H1 (cell line): ENCODE data around the gene NPC1L1. TPM values are rescaled to one million over a fixed set of nuclear protein-coding genes. Genes with fewer than 3 reads are reported as not detected.

ENCODE experiments used
- CTCF ChIA-PET: fragments of 300-600 bp; sonication (Branson Sonifier 250); formaldehyde crosslinking; loops from one replicate; lab custom pipeline; 2021; ENCODE audit not compliant: partially characterized antibody; lab: Charles Lee
- POLR2A ChIA-PET: fragments of 300-600 bp; sonication (Branson Sonifier 250); formaldehyde crosslinking; loops from one replicate; lab custom pipeline; 2021; ENCODE audit warnings: inconsistent platforms; ENCODE audit not compliant: partially characterized antibody; lab: Charles Lee
- DNase-seq, 2 experiments: peaks; one replicate each; pipeline versions ENCODE4 v3.0.0 to v3.0.0-alpha.2; 2010 to 2022; ENCODE audit warnings: low spot score in 2 of 2, low read depth in 1 of 2, mixed read lengths in 1 of 2
- FAIRE-seq: peaks from 2 replicates; lab custom pipeline; 2011; peaks lifted over from hg19 to GRCh38; lab: Jason Lieb, UNC
- H2AFZ ChIP-seq: 2 replicates; pipeline ENCODE4 v1.8.1; 2012; ENCODE audit warnings: low read length, inconsistent platforms
- H2AK5ac ChIP-seq: 2 replicates; pipeline ENCODE4 v1.6.1; 2013; ENCODE audit warnings: low read depth, low read length
- H2BK120ac ChIP-seq: replicated peaks from 2 replicates; pipeline ENCODE3; 2013; ENCODE audit warnings: low read depth, low read length, inconsistent platforms
- H2BK12ac ChIP-seq: 2 replicates; pipeline ENCODE4 v1.6.1; 2013; ENCODE audit warnings: low read depth, low read length
- H2BK15ac ChIP-seq: 2 replicates; pipeline ENCODE4 v1.6.1; 2013; ENCODE audit warnings: low read length
- H2BK20ac ChIP-seq: 2 replicates; pipeline ENCODE4 v1.6.1; 2013; ENCODE audit warnings: low read length
- H2BK5ac ChIP-seq: 2 replicates; pipeline ENCODE4 v1.6.1; 2013; ENCODE audit warnings: low read depth, low read length
- H3K14ac ChIP-seq: 2 replicates; pipeline ENCODE4 v1.6.1; 2013; ENCODE audit warnings: inconsistent platforms; ENCODE audit not compliant: insufficient read length
- H3K18ac ChIP-seq: 2 replicates; pipeline ENCODE4 v1.6.1; 2013; ENCODE audit warnings: low read length; ENCODE audit errors: extremely low read depth
- H3K23ac ChIP-seq: 2 replicates; pipeline ENCODE4 v1.6.1; 2013; ENCODE audit warnings: inconsistent platforms; ENCODE audit not compliant: insufficient read length
- H3K23me2 ChIP-seq: 2 replicates; pipeline ENCODE4 v1.6.1; 2013; ENCODE audit warnings: low read depth, low read length
- H3K27ac ChIP-seq: 2 replicates; pipeline ENCODE4 v1.6.1; 2011; ENCODE audit warnings: low read depth, low read length, inconsistent platforms
- H3K27me3 ChIP-seq, 4 experiments: replicated peaks in 1 of 4; 1 replicate in 1 of 4; 2 replicates in 3 of 4; pipeline versions ENCODE4 v1.6.1 to v1.8.1; 2011 to 2013; ENCODE audit warnings: low read length in 3 of 4, mild to moderate bottlenecking in 3 of 4, inconsistent platforms in 2 of 4, mixed read lengths in 2 of 4, moderate library complexity in 1 of 4; ENCODE audit not compliant: control insufficient read depth in 3 of 4, insufficient read depth in 3 of 4; ENCODE audit errors: extremely low read depth in 1 of 4
- H3K36me3 ChIP-seq, 4 experiments: 2 replicates each; pipeline versions ENCODE4 v1.6.1 to v1.8.1; 2011 to 2013; ENCODE audit warnings: mild to moderate bottlenecking in 4 of 4, low read length in 3 of 4, moderate library complexity in 2 of 4, control low read depth in 1 of 4, inconsistent platforms in 1 of 4; ENCODE audit not compliant: insufficient read depth in 4 of 4, control insufficient read depth in 2 of 4
- H3K4ac ChIP-seq: replicated peaks from 2 replicates; pipeline ENCODE3; 2013; ENCODE audit warnings: low read length, low read depth, mixed read lengths, inconsistent platforms; ENCODE audit not compliant: insufficient read length
- H3K4me1 ChIP-seq, 4 experiments: replicated peaks in 1 of 4; 1 replicate in 1 of 4; 2 replicates in 3 of 4; pipeline versions ENCODE4 v1.6.1 to v1.8.1; 2011 to 2013; ENCODE audit warnings: low read length in 3 of 4, inconsistent platforms in 2 of 4, mixed read lengths in 1 of 4; ENCODE audit not compliant: insufficient read depth in 4 of 4, control insufficient read depth in 3 of 4
- H3K4me2 ChIP-seq, 2 experiments: 2 replicates each; pipeline versions ENCODE4 v1.6.1 to v1.8.1; 2011 to 2013; ENCODE audit warnings: low read depth in 2 of 2, low read length in 2 of 2, control low read depth in 1 of 2, inconsistent platforms in 1 of 2, mild to moderate bottlenecking in 1 of 2; ENCODE audit not compliant: insufficient read depth in 1 of 2
- H3K4me3 ChIP-seq, 4 experiments: fragments of 200-600, 300-600 bp in 1 of 4; sonication (generic), shearing (Covaris generic), sonication (Bioruptor Twin) in 1 of 4; 2 replicates each; pipeline versions ENCODE4 v1.5.1 to v1.8.1; 2011 to 2016; ENCODE audit warnings: low read length in 4 of 4, low read depth in 3 of 4, control low read depth in 2 of 4, inconsistent platforms in 2 of 4, mild to moderate bottlenecking in 2 of 4, mixed read lengths in 1 of 4, moderate library complexity in 1 of 4; ENCODE audit not compliant: insufficient read depth in 2 of 4; ENCODE audit errors: extremely low read depth in 1 of 4
- H3K56ac ChIP-seq: replicated peaks from 2 replicates; pipeline ENCODE3; 2013; ENCODE audit warnings: low read depth, mild to moderate bottlenecking, mixed read lengths, low read length, inconsistent platforms; ENCODE audit not compliant: insufficient read length
- H3K79me1 ChIP-seq: 2 replicates; pipeline ENCODE4 v1.6.1; 2013; ENCODE audit warnings: low read depth, low read length, control low read depth
- H3K79me2 ChIP-seq, 2 experiments: 2 replicates each; pipeline versions ENCODE4 v1.6.1 to v1.8.1; 2012 to 2013; ENCODE audit warnings: low read length in 2 of 2, mild to moderate bottlenecking in 2 of 2, inconsistent platforms in 1 of 2; ENCODE audit not compliant: insufficient read depth in 2 of 2, control insufficient read depth in 1 of 2
- H3K9ac ChIP-seq, 4 experiments: replicated peaks in 1 of 4; 1 replicate in 1 of 4; 2 replicates in 3 of 4; pipeline versions ENCODE4 v1.6.1 to v1.8.1; 2011 to 2013; ENCODE audit warnings: low read depth in 3 of 4, low read length in 3 of 4, control low read depth in 2 of 4, mild to moderate bottlenecking in 2 of 4, moderate library complexity in 2 of 4, inconsistent platforms in 1 of 4; ENCODE audit errors: extremely low read depth in 1 of 4
- H3K9me3 ChIP-seq, 2 experiments: 2 replicates each; pipeline versions ENCODE4 v1.6.1 to v1.8.1; 2012 to 2013; ENCODE audit warnings: mild to moderate bottlenecking in 2 of 2, moderate library complexity in 2 of 2, control low read depth in 1 of 2, inconsistent platforms in 1 of 2, low read depth in 1 of 2, low read length in 1 of 2, mixed read lengths in 1 of 2; ENCODE audit not compliant: insufficient read depth in 2 of 2
- H4K20me1 ChIP-seq, 2 experiments: replicated peaks in 1 of 2; 2 replicates each; pipeline versions ENCODE3 to v1.8.1; 2011 to 2013; ENCODE audit warnings: inconsistent platforms in 2 of 2, low read length in 2 of 2, mild to moderate bottlenecking in 1 of 2; ENCODE audit not compliant: insufficient read depth in 2 of 2, control insufficient read depth in 1 of 2
- H4K5ac ChIP-seq: 2 replicates; pipeline ENCODE4 v1.6.1; 2013; ENCODE audit warnings: low read length, low read depth, mixed read lengths, inconsistent platforms; ENCODE audit not compliant: insufficient read length
- H4K8ac ChIP-seq: 2 replicates; pipeline ENCODE4 v1.8.0; 2013; ENCODE audit warnings: mild to moderate bottlenecking, moderate library complexity, low read length, inconsistent platforms; ENCODE audit not compliant: insufficient read depth; ENCODE audit errors: extremely low read depth
- H4K91ac ChIP-seq: replicated peaks from 2 replicates; pipeline ENCODE3; 2013; ENCODE audit warnings: low read length, mixed read lengths, inconsistent platforms; ENCODE audit not compliant: insufficient read length
- GABPA ChIP-seq: IDR thresholded peaks from 2 replicates; pipeline ENCODE4 v1.6.1; 2011; ENCODE audit warnings: mild to moderate bottlenecking, low read length, moderate library complexity, borderline replicate concordance; ENCODE audit not compliant: insufficient read depth
- KDM5A ChIP-seq: fragments of 200-600 bp; IDR thresholded peaks from 2 replicates; pipeline ENCODE4 v1.7.1; 2012; ENCODE audit warnings: mild to moderate bottlenecking, low read length, inconsistent platforms, mixed read lengths
- RAD21 ChIP-seq, 2 experiments: IDR thresholded peaks in 1 of 2; conservative IDR thresholded peaks in 1 of 2; 2 replicates each; pipeline ENCODE4 v1.6.1; 2011; ENCODE audit warnings: low read depth in 2 of 2, low read length in 2 of 2, improper control_type of control experiment in 1 of 2, inconsistent platforms in 1 of 2, mild to moderate bottlenecking in 1 of 2, moderate library complexity in 1 of 2
- RNF2 ChIP-seq: fragments of 200-900, 300-1000 bp; sonication (generic); IDR thresholded peaks from 2 replicates; pipeline ENCODE4 v1.7.1; 2016; ENCODE audit warnings: borderline replicate concordance, low read depth, mild to moderate bottlenecking, antibody characterized with exemption, low read length; ENCODE audit not compliant: poor library complexity, severe bottlenecking; ENCODE audit errors: missing control alignments
- SIN3A ChIP-seq, 2 experiments: IDR thresholded peaks in 1 of 2; conservative IDR thresholded peaks in 1 of 2; 2 replicates each; pipeline ENCODE4 v1.6.1; 2011 to 2012; ENCODE audit warnings: low read length in 2 of 2, improper control_type of control experiment in 1 of 2, low read depth in 1 of 2, mild to moderate bottlenecking in 1 of 2
- SIX5 ChIP-seq: IDR thresholded peaks from 2 replicates; pipeline ENCODE4 v1.6.1; 2011; ENCODE audit warnings: mild to moderate bottlenecking, low read depth, low read length
- TBP ChIP-seq: IDR thresholded peaks from 2 replicates; pipeline ENCODE4 v1.6.1; 2011; ENCODE audit warnings: low read depth, low read length, improper control_type of control experiment
- YY1 ChIP-seq: IDR thresholded peaks from 2 replicates; pipeline ENCODE4 v1.6.1; 2011; ENCODE audit warnings: low read depth, mild to moderate bottlenecking, low read length
- WGBS, 2 experiments: shearing (Covaris generic) in 1 of 2; methylation state at CpG; one replicate each; pipeline versions ENCODE4 v1.1.6 to v1.1.7; 2013 to 2015; ENCODE audit warnings: low lambda C conversion rate in 2 of 2, mixed read lengths in 2 of 2, inconsistent platforms in 1 of 2, low coverage in 1 of 2, missing lambda C conversion rate in 1 of 2; ENCODE audit not compliant: insufficient replicate concordance in 2 of 2, insufficient coverage in 1 of 2, insufficient read length in 1 of 2; ENCODE audit errors: extremely low coverage in 1 of 2, missing lambda C conversion rate in 1 of 2; 5-methylcytosine and 5-hydroxymethylcytosine counted together
- polyA plus RNA-seq, 7 experiments: library from polyadenylated mRNA; depleted of rRNA in 3 of 7; stranded (reverse) in 5 of 7; unstranded in 2 of 7; fragments of >200 nt in 5 of 7; fragments of 200-250 nt in 2 of 7; gene quantifications; 1 replicate in 5 of 7; 2 replicates in 1 of 7; 4 replicates in 1 of 7; pipeline versions ENCODE4 v1.2.1 to v1.2.3, GENCODE V29; 2011 to 2013; ENCODE audit warnings: missing spikeins in 2 of 7, mixed read lengths in 2 of 7
- total RNA-seq: library from RNA; stranded (reverse); fragmentation: NEBNext Ultra II Directional; extraction: Animal tissue kit (Norgen Biotek cat#: 25700); gene quantifications from 2 replicates; pipeline ENCODE4 v1.2.1, GENCODE V29; 2021
- TF ChIP-seq, protein P1 (sequence below): IDR thresholded peaks from 2 replicates; pipeline ENCODE4 v1.6.1; 2012; ENCODE audit warnings: inconsistent platforms

The NPC1L1 gene
- total and polyA plus RNA-seq, 2 of the 8 experiments (the other 6 are each of a cell fraction or from before 2014, with no cell fraction given): 0.06 to 0.21 TPM

GRCh38 chr7:44565097-44565794 lies 24.1 kb upstream of the NPC1L1 start:
- WGBS, 2 experiments: 81% methylated on average over 12 of the region's 13 CpGs; no CpG with 5 or more reads in 1 of the 2 experiments
- no peak overlapping the region for H2BK120ac ChIP-seq
- no peak overlapping the region for H4K8ac ChIP-seq
- ChIA-PET POLR2A (interaction anchor here (0.6 to 8.3 kb wide), 15 partner anchors 6 to 409 kb away, joined by 3 to 89 read pairs (median 4); partner anchors contain the start of genes DDX56, NUDCD3 and TMED4), CTCF (interaction anchor here (0.5 to 10.2 kb wide), 40 partner anchors 8 to 1827 kb away, joined by 3 to 98 read pairs (median 4); partner anchors contain the start of genes DDX56, NPC1L1 and NUDCD3)
- no peaks in the 10 kb centered on the region; a peak in 1 of 4 replicates for H3K79me2 ChIP-seq
- H2AFZ ChIP-seq: no peak overlapping the region
- peak; percentile 36 to 88 for DNase-seq
- H3K36me3 ChIP-seq: peaks cover 31 to 50% (median 45%) of the 10 kb centered on the region in 4 experiments
- no peak overlapping the region for H3K23ac ChIP-seq
- H3K79me1 ChIP-seq: no peaks in the 10 kb centered on the region
- H2BK15ac ChIP-seq: no peak overlapping the region
- H3K27me3 ChIP-seq: no peaks in the 10 kb centered on the region; a peak in 1 of 7 replicates
- no peak overlapping the region for H4K5ac ChIP-seq
- no peak overlapping the region for H3K4me3 ChIP-seq
- no peak overlapping the region for H2AK5ac ChIP-seq
- no peak overlapping the region for H2BK5ac ChIP-seq
- no peak overlapping the region for H2BK20ac ChIP-seq
- FAIRE-seq: no peak
- H3K18ac ChIP-seq: no peak overlapping the region
- H3K14ac ChIP-seq: no peak overlapping the region
- H3K9me3 ChIP-seq: no peaks in the 10 kb centered on the region
- H3K9ac ChIP-seq: no peak overlapping the region
- H3K4me2 ChIP-seq: no peak overlapping the region
- H3K4me1 ChIP-seq: no peaks in the 10 kb centered on the region; a peak in 1 of 7 replicates
- no peak overlapping the region for H3K56ac ChIP-seq
- no peaks in the 10 kb centered on the region for H3K23me2 ChIP-seq
- no peak overlapping the region for H2BK12ac ChIP-seq
- H3K27ac ChIP-seq: no peak overlapping the region
- H3K4ac ChIP-seq: no peak overlapping the region
- peaks cover 2 to 31% of the 10 kb centered on the region in 2 experiments for H4K20me1 ChIP-seq
- no peak overlapping the region for H4K91ac ChIP-seq
- TF ChIP-seq TBP: peak; percentile 41; the same call in 1 of the 2 replicates
- TF ChIP-seq SIX5: no peak
- peak; percentile 73 for TF ChIP-seq YY1
- TF ChIP-seq GABPA: peak; percentile 53; the same call in 1 of the 2 replicates
- no peak for TF ChIP-seq KDM5A
- peak; percentile 81 to 84 for TF ChIP-seq RAD21 (IDR thresholded peaks at IDR 0.05 in 1 of 2, conservative IDR thresholded peaks at IDR 0.05 in 1 of 2; ENCODE audit: low read depth in 2 of 2, low read length in 2 of 2)
- no peak for TF ChIP-seq RNF2
- TF ChIP-seq SIN3A (conservative IDR thresholded peaks at IDR 0.05 in 1 of 2, IDR thresholded peaks at IDR 0.05 in 1 of 2; ENCODE audit: low read depth in 1 of 2, low read length in 2 of 2): peak in 1 of 2 experiments; percentile 52; a peak in 1 of 4 replicates
- TF ChIP-seq, protein P1, sequence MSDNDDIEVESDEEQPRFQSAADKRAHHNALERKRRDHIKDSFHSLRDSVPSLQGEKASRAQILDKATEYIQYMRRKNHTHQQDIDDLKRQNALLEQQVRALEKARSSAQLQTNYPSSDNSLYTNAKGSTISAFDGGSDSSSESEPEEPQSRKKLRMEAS: peak; percentile 47; the same call in 1 of the 2 replicates
